ENCODE data around the gene HNRNPA0. TPM values are rescaled to one million over a fixed set of nuclear protein-coding genes. Genes with fewer than 3 reads are reported as not detected.

The HNRNPA0 gene
- total RNA-seq, 1 experiment from 2014 or later = 13.0 TPM

DNA sequence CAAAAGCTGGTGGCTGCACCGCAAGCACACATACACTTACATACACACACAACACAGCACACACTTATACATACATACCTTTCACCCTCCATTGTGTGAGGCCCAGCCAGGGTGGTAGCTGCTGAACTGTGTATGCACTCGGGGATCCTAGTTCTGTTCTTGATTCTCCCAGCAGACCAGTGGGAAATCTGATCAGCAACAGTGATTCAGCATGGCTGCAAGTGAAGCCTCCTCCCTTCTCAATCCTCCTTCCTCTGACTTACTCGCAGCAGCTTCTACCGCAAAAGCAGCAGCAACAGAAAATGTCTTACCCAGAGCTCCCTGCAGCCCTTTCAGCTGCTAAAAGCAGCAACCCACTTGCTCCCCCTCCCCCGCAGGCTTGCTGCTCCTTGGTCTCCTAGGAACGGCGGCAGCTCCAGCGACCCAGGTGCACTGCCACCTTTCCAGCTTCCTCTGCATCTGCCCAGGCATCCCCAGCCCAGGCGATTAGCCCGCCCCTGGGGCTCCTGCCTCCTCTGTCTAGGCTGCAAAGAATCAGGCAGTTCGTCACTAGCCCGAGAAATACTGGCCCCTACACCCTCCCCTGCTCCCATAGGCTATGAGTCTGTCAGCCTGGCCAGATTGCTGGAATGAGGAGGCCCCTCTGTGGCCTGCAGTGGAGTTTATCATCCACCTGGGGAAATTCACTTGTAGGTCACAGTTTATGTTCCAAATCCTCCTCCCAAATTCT, 18.4 kb downstream of the HNRNPA0 start, which contains the start of gene KLHL3:
KLHL3 (minus strand) TSS at position 535 of the 730 bp plus-strand sequence; CDS start at position 92, 443 bp downstream.
- Histone ChIP-seq H3K4me1 (ENCODE audit: insufficient read depth, low read length) (peaks cover 40% of the 10 kb centered on the region), H4K20me1 (ENCODE audit: low read length) (no peaks in the 10 kb centered on the region), H3K79me2 (ENCODE audit: low read length) (peaks cover 19% of the 10 kb centered on the region; the same call in 1 of the 2 replicates), H2AFZ (ENCODE audit: low read length) (peak within 1 kb of the TSS; percentile 90), H3K27me3 (ENCODE audit: low read length) (no peaks in the 10 kb centered on the region), H3K4me3 (ENCODE audit: low read length) (peak within 1 kb of the TSS; percentile 77), H3K9me3 (ENCODE audit: low read length) (no peaks in the 10 kb centered on the region), H3K4me2 (ENCODE audit: low read length) (peak within 1 kb of the TSS; percentile 95), H3K27ac (ENCODE audit: low read length) (peak within 1 kb of the TSS; percentile 40), H3K9ac (ENCODE audit: low read length) (peak within 1 kb of the TSS; percentile 50), H3K36me3 (ENCODE audit: low read depth, low read length) (no peaks in the 10 kb centered on the region), H3F3A (ENCODE audit: low read length, unreplicated experiment) (no peaks in the 10 kb centered on the region), H3K9me2 (replicated peaks; ENCODE audit: low read length) (no peaks in the 10 kb centered on the region)
- ChIA-PET POLR2A (ENCODE audit: unreplicated experiment) (interaction anchor here (0.6 kb wide), 1 partner anchor 16 kb away, joined by 3 read pairs; no protein-coding TSS in a partner anchor), CTCF (interaction anchor here (0.6 to 2.6 kb wide), 3 partner anchors 75 to 136 kb away, joined by 3 to 16 read pairs (median 7); no protein-coding TSS in a partner anchor)
- ATAC-seq = peak; percentile 82
- peak; percentile 72 for DNase-seq
- intact Hi-C loops (cut with micrococcal nuclease) = loop anchor here (1.0 to 2.0 kb wide), 2 partner anchors 75 to 109 kb away; no protein-coding TSS in a partner anchor
- BruUV-seq (replicated peaks) = TSS peak; percentile 46
- TF ChIP-seq, protein P1, sequence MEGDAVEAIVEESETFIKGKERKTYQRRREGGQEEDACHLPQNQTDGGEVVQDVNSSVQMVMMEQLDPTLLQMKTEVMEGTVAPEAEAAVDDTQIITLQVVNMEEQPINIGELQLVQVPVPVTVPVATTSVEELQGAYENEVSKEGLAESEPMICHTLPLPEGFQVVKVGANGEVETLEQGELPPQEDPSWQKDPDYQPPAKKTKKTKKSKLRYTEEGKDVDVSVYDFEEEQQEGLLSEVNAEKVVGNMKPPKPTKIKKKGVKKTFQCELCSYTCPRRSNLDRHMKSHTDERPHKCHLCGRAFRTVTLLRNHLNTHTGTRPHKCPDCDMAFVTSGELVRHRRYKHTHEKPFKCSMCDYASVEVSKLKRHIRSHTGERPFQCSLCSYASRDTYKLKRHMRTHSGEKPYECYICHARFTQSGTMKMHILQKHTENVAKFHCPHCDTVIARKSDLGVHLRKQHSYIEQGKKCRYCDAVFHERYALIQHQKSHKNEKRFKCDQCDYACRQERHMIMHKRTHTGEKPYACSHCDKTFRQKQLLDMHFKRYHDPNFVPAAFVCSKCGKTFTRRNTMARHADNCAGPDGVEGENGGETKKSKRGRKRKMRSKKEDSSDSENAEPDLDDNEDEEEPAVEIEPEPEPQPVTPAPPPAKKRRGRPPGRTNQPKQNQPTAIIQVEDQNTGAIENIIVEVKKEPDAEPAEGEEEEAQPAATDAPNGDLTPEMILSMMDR (conservative IDR thresholded peaks at IDR 0.05; ENCODE audit: low read depth, low read length) = peak; percentile 58
- TF ChIP-seq EZH2 (IDR thresholded peaks at IDR 0.05; ENCODE audit: low read length, unreplicated experiment) = no peak

GRCh38 chr5:137734962-137735554, 19.1 kb downstream of the HNRNPA0 start:
- CTCF ChIA-PET = interaction anchor here (1.5 to 2.6 kb wide), 2 partner anchors 75 to 105 kb away, joined by 7 to 16 read pairs; no protein-coding TSS in a partner anchor
- no peaks in the 10 kb centered on the region for H3K9me3 ChIP-seq (ENCODE audit: low read length)
- H4K20me1 ChIP-seq (ENCODE audit: low read length) = no peaks in the 10 kb centered on the region
- H3K79me2 ChIP-seq (ENCODE audit: low read length) = peaks cover 19% of the 10 kb centered on the region; the same call in 1 of the 2 replicates
- POLR2A ChIA-PET (ENCODE audit: unreplicated experiment) = interaction anchor here (0.6 kb wide), 1 partner anchor 17 kb away, joined by 3 read pairs; no protein-coding TSS in a partner anchor
- H3K36me3 ChIP-seq (ENCODE audit: low read depth, low read length) = no peaks in the 10 kb centered on the region
- H3K27me3 ChIP-seq (ENCODE audit: low read length) = no peaks in the 10 kb centered on the region
- DNase-seq = peak; percentile 31
- peak overlapping the region; percentile 77 for H3K4me3 ChIP-seq (ENCODE audit: low read length)
- peak overlapping the region; percentile 40 for H3K27ac ChIP-seq (ENCODE audit: low read length)
- intact Hi-C loops (cut with micrococcal nuclease) = no loop called here
- peak overlapping the region; percentile 90 for H2AFZ ChIP-seq (ENCODE audit: low read length)
- no peaks in the 10 kb centered on the region for H3K9me2 ChIP-seq (replicated peaks; ENCODE audit: low read length)
- peak overlapping the region; percentile 95 for H3K4me2 ChIP-seq (ENCODE audit: low read length)
- peaks cover 46% of the 10 kb centered on the region for H3K4me1 ChIP-seq (ENCODE audit: insufficient read depth, low read length)
- TF ChIP-seq, protein P1 (conservative IDR thresholded peaks at IDR 0.05; ENCODE audit: low read depth, low read length) = no peak
- TF ChIP-seq EZH2phosphoT487 (IDR thresholded peaks at IDR 0.05; ENCODE audit: borderline replicate concordance, low read length) (no peak), EZH2 (IDR thresholded peaks at IDR 0.05; ENCODE audit: low read length, unreplicated experiment) (no peak)
- ATAC-seq = peak; percentile 45
- H3F3A ChIP-seq (ENCODE audit: low read length, unreplicated experiment) = no peaks in the 10 kb centered on the region
- H3K9ac ChIP-seq (ENCODE audit: low read length) = peak overlapping the region; percentile 50
- no TSS peak for BruUV-seq (replicated peaks)
